ENCODE data around the gene PPP1R37.

PPP1R37 gene

DNA sequence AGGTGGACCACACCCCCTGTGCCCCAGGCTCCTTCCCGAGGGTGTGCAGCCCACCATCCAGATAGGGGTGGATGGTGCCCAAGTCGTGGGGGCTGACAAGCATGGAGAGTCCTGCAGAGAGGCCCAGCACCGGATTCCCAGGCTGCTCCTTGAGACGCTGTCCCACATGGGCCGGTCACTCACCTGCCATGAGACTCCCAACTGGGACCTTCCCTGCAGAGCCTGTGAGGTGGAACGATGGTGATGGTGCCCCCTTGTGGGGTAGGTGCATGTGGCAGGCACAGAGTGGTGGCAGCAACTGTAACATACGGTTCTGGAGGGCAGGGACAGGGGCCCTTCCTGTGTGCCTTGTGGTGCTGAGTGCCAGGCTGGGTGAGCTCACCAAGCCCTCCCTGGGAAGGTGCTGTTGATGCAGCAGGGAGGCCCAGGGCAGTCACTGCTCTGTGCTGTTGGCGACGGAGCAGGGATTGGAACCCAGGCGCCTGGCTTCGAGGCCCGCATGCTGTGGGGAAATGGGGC lies 33.1 kb downstream of the PPP1R37 start:
- peak in 41 of 42 donors; percentile 29 to 87 (median 62) for DNase-seq
- intact Hi-C loops (cut with DNase I), result no loop called here

DNA sequence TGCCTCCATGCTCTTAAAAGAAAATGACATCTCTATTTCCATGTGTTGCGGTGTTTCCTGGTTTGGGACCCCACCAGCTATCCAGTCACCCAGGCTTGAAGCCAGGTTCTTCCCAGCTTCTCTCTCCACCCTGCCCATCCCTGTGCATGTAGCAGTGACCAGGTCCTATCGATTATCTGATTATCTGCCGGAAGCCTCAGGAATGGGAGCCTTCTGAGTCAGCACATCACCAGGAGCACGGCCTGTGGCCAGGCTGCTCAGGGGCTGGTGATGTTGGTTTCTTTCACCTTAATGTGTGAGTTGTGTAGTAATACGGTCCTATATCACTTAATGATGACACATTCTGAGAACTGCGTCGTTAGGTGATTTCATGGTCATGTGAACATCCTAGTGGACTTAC lies 33.7 kb downstream of the PPP1R37 start:
- intact Hi-C loops (cut with DNase I), result no loop called here
- no peak for DNase-seq

DNA sequence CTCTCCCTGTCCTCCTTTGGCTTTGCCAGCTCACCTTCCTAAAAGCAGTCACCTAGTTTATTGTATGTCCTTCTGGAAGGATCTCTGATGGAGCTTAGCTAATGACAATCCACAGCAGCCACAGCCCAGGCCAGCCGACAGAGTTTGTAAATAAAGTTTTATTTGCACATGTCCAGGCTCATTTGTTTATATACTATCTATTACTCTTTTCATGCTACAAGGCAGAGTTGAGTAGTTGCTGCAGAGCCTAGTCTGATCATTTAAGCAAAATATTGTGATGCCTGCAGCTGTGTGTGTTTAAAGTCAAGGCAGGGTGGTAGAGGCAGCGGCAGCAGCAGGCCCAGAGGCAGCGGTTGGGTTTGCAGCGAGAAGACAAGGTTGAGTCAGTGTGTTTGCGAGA lies 35.2 kb downstream of the PPP1R37 start:
- intact Hi-C loops (cut with DNase I), result no loop called here

DNA sequence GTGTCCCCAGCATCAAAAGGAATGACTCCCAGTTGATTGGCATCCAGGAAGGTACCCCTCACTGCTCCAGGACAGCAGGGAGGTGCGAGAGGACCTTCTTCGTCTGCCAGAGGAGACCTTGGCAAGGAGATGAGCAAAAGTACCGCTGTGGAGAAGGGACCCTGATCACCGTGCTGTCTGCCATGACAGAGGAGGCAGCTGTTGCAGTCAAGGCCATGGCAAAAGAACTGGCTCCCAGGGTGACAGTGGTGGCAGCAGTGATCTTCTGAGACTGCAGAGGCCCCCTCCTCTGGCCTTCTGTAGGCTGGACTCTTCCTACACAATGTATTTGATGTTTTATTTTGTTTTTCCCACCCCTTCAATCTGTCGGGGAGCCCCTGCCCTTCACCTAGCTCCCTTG lies 35.8 kb downstream of the PPP1R37 start:
- no peak for DNase-seq
- intact Hi-C loops (cut with DNase I), result no loop called here

More for the DNA sequence above, 35.2 kb downstream of the PPP1R37 start:
- DNase-seq, result no peak

DNA sequence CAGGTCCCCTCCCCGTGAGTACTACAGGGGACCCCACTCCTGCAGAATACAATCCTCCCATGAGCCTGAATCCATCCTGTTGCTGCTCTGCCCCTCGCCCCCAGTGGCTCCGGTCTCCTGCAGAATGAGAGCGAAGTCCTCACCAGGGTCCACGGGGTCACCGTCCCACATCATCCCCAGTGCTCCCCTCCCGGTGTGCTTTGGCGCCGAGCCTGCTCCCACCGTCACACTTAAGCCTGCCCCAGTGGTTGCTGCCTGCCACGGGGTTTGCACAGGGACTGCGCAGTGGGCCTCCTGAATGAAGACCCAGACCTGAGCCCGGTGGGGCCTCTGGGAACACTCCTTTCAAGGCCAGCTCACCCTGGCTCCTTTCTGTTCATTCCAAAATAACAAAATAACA lies 37.3 kb downstream of the PPP1R37 start:
- DNase-seq, result no peak
- intact Hi-C loops (cut with DNase I), result no loop called here

DNA sequence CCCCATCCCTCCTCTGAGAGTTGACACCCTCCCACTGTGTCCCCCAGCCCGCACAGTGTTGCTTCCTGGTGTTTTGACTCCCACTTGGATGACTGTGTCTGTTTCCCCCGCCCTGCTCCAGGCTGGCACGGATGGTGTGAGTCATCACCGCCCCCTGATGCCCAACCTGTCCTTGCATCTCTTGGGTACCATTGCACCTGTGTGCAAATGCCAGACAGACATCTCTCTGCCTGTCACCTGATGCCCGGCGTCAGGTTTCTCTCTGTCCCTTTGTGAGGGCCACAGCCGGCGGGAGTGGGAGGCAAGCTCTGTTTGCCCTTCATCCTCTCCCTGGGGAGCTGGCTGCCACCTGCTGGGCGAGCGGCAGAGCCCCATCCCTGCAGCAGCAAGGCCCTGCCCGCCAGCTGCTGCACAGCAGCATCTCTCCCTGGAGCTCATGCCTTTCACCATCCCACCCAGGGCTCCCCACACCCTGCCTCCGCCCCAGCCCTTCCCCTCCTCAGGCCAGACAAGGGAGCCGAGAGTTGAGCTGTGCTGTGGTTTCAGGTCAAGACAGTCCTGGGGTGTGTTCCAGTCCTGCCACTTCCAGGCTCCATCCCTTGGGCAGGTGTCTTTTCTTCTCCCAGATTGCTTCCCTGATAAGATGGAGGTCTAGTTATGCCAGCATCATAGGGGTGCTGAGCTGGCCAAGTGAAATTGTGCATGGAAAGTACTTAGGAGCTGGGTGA lies 38.1 kb downstream of the PPP1R37 start:
- peak; percentile 53 to 95 (median 82) for DNase-seq
- intact Hi-C loops (cut with DNase I), result no loop called here

DNA sequence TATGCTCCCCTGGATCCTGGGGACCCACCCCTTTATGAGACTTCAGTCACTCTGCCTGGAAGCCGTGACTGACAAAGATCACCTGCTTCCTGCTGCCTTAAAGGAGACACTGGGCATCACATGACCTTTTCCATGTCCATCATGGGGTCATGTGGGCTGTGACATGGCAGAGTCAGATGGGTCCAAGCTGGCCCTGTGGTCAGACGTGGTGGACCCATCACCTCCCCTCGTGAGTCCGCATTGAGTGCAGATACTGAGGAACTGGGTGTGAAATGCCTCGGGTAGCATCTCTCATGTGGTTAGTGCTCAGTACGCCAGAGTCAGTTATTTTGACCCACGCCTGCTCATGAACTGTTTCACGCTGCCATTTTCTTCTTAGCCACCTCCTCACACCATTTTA lies 40.7 kb downstream of the PPP1R37 start:
- intact Hi-C loops (cut with DNase I), result no loop called here
- DNase-seq, result no peak

DNA sequence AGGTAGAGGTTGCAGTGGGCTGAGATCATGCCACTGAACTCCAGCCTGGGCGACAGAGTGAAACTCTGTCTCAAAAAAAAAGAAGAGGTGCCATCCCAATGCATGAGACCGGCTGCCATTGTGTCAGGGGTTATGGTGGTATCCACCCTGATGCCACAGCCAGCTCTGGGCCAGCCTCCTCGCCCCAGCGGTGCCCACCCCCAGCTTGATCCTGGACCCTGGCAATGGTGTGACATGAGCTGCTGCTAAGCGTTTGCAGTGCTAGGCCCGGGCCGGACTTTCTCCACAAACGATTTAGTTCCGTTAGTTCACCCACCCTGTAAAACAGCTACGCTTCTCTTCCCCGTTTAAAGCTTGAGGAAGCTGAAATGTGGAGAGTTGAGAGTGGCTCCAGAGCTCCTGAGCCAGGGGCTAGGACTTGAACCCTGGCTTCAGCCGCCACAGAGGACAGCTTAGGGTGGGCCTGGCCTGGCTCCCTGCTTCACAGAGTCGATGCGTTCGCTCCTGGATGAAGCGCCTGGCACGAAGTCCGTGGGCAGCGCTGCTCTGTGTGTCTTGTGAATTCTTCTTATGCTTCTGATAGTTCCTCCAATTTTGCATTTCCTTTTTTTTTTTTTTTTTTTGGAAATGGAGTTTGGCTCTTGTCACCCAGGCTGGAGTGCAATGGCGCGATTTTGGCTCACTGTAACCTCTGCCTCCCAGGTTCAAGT lies 42.4 kb downstream of the PPP1R37 start:
- no peak for DNase-seq
- intact Hi-C loops (cut with DNase I), result no loop called here

DNA sequence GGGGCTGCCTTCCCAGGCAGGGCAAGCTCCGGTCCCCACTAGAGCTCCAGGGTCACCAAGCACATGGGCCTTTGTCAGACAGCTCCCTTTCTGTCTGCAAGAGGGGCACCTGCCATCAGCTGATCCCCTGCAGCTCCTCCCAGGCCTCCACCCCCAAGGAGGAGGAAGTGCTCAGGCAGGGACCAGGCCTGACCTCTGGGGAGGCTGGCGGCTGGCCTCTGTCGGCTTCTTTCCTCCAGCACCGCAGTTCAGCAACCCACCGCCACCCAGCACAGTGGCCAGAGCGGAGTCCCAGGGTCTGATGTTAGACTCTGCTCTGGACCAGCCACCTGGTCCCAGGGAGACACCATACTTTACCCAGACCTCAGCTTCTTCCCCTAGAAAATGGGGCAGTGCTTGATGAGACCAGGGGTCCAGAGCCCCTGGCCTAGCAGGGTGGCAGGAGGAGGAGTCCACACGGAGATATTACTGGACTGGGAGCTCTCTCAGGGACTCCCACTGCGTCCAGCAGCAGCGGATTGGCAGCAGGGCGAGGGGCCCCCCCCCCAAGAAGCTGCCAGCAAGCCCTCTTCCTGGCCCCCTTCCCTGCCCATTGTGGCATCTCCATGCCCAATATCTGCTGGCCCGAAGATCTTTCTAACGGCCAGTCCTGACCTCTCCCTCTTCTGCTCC lies 43.7 kb downstream of the PPP1R37 start:
- DNase-seq, result no peak
- intact Hi-C loops (cut with DNase I), result no loop called here

DNA sequence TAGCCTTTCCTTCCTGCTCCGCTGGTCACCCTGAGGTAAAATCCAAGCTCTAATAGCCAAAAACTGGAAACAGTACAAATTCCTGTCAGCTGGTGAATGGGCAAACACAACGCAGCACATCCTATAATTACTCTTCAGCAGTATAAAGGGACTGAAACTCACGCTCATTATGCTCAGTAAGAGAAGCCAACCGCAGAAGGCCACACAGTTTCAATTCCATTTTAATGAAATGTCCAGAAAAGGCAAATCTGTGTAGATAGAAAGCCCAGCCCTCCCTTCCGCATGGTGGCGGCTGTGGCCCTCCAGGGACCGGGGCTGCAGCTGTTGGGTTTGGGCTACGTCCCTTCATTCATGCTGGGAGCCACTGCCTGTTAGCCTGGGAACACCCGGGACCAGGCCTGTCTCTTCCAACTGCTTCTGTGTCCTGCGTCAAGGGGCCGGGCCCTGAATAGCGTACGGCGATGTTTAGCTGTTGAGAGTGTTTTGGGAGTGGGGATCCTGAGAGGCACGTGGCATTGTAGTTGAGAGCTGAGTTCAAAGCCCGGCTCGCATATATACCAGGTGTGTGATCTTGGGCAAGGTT lies 44.3 kb downstream of the PPP1R37 start:
- intact Hi-C loops (cut with DNase I), result no loop called here
- peak in 27 of 42 donors; percentile 22 to 76 (median 46) for DNase-seq

DNA sequence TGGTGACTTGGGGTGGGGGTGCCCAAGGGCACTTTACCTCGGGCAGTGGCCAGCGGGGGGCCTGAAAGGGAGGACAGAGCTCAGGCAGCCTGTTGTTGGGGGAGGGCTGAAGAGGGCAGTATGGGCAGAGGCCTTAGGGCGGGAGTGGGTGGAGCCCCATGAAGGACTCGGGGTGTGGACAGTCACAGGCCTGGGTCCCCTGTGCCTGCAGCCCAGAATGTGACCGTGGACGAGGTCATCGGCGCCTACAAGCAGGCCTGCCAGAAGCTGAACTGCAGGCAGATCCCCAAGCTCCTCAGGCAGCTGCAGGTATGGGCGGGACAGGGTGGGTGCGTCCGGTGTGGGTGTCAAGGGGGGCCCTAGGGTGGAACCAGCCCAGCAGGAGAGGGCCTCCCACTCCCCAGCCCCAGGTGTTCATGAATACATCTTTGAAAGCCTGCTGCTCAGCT lies 45.3 kb downstream of the PPP1R37 start:
- DNase-seq, result peak in 17 of 42 donors; percentile 26 to 77 (median 42)
- intact Hi-C loops (cut with DNase I), result no loop called here

DNA sequence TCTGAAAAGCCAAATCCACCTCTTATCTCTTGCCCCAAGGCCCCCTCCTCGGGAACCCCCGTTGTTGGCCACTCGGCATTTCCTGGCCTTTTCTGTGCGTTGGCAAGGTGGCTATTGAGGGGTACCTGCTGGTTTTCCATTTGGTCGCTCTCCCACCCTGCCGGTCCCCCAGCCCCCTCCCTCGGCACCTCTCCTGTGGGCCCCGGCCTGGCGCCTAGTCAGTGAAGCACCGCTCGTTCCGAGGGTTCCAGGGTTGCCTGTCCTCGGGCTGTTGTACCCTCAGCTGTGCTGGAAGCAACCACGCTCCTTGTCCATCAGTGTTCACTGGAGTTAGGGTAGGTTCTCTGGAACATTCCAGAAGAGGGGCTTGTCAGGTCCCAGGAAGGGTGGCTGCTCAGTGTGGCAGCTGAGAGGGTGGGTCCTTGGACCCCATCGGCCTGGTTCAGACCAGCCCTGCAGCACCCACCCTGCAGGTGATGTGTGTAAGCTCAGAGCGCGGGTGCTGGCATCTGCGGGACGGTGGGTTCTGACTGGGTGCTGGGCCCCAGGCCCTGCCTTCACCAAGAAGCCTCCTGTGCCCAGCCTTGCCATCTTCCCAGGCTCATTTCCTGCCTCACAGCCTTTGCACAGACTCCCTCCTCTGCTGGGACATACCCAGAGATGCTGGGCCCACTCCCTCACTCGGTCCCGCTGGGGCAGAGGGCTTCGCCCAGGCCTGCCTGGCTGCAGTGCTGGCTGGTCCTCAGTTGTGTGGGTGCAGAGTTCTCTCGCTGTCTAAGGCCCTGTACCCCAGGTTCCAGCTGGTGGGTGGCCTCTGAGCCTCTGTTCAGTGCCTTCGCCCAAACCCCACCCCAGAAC lies 46.5 kb downstream of the PPP1R37 start:
- DNase-seq, result no peak
- intact Hi-C loops (cut with DNase I), result no loop called here

DNA sequence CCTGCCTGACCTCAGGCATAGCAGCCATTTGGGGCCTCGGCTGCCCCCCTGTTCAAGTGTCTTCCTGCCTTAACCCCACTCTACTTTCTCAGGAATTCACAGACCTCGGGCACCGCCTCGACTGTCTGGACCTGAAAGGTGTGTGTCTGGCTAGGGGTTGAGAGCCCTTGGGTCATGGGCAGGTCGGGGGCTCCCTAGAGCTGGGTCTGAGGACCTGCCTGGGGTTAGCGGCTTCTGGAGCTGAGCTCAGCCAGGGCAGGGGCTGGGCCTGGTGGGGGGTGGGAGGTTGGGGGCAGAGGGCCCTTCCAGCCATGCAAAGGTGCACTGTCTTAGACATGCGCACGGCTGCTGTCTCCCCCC lies 47.1 kb downstream of the PPP1R37 start:
- no peak for DNase-seq
- intact Hi-C loops (cut with DNase I), result no loop called here

DNA sequence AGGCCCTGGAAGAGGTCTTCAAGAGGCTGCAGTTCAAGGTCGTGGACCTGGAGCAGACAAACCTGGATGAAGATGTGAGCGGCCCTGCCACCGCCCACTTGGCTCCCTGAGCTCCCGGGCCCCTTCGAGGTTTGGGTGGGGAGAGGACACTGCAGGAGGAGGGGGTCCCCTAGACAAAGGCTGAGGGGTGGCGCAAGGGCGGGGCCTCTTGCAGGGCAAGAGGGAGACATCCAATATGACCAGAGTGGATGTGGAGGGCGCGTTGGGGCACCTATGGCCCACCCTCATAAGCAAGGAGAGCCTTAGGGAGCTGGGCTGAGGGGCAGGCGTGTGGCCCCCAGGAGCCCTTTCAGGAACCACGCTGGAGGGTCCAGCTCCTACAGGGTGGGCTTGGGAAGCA lies 47.6 kb downstream of the PPP1R37 start:
- intact Hi-C loops (cut with DNase I), result no loop called here
- DNase-seq, result no peak

DNA sequence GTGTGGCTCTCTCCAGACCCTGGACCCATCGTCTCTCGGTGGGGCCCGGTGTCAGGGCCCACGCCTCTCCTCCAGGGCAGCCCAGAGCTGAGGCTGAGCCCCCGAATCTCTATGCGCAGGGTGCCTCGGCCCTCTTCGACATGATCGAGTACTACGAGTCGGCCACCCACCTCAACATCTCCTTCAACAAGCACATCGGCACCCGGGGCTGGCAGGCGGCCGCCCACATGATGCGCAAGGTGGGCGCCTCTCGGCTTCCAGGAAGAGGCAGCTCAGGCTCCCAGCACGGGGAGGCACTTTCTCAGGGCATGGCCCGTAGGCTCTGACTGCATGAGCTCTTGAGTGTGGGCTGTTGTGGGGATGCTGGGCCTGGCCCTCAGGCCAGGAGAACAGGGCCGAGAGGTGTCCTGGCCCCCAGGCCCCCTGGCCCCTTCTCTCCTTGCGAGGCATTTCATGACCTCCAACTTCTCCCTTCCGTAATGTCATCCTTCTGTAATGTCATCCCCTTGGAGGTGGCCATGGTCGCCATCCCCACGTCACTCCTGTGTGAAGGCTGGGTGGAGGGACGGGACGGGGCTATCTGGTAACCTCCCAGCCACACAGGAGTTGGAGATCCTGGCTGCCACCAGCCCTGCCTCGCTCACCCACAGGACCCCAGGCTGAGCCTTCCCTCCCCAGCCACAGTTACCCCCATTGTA lies 48.4 kb downstream of the PPP1R37 start:
- DNase-seq, result peak; percentile 32 to 91 (median 74)
- intact Hi-C loops (cut with DNase I), result no loop called here

DNA sequence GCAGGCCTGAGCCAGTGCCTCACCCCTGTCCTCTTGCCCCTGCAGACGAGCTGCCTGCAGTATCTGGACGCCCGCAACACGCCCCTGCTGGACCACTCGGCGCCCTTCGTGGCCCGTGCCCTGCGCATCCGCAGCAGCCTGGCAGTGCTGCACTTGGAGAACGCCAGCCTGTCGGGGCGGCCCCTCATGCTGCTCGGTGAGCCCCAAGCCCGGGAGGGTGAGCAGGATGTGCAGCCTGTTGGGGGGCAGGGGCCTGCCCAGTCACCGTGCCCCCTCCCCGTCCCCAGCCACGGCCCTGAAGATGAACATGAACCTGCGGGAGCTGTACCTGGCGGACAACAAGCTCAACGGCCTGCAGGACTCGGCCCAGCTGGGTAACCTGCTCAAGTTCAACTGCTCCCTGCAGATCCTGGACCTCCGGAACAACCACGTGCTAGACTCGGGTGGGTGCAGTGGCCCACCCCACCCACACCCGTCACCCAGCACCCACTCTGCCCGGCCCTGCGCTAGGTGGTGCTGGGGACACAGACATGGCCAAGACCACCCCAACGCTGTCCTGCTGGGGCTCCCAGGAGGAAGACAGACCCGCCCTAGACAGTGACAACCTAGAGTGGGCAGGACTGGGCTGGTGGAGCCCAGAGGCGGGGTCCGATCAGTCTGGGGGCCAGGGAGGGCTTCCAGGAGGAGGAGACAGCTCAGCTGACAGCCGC lies 49.2 kb downstream of the PPP1R37 start:
- DNase-seq, result no peak
- intact Hi-C loops (cut with DNase I), result no loop called here

DNA sequence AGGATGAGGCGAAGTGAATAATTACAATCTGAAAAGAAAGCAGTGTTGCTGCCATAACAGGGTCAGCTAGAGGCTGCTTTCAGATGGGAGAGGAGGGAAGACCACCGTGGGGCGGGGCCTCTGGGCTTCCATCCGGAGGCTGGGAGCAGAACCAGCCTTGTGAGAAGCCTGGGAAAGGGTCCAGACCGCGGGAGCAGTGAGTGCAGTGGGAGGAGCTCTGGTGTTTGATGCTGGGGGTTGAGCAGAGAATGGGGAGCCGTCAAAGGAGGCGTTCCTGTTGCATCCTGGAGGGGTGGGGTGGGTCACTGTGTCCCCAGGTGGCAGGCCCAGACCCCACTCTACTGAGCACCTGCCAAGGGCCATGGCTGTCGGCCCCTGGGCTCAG lies 49.7 kb downstream of the PPP1R37 start:
- DNase-seq, result no peak
- intact Hi-C loops (cut with DNase I), result no loop called here

All from head of caudate nucleus (tissue), 42 donors.